HEK293 (cell line): ENCODE measurements around the gene LRRC57.

ENCODE experiments used
- CTCF ChIA-PET: fragments of 350-600 bp; formaldehyde crosslinking; extraction: SDS; loops from one replicate; lab custom pipeline; 2021; ENCODE audit warnings: antibody characterized with exemption; lab: Yijun Ruan, JAX
- POLR2A ChIA-PET: fragments of 300-600 bp; formaldehyde crosslinking; extraction: SDS; loops from one replicate; lab custom pipeline; 2020; ENCODE audit warnings: antibody characterized with exemption, inconsistent platforms; lab: Yijun Ruan, JAX
- H3K27ac ChIP-seq: fragments of 200-500 bp; sonication (Bioruptor generic); 2 replicates; pipeline ENCODE4 v1.5.1; 2014; ENCODE audit warnings: low read depth, low read length, control low read depth, inconsistent platforms; ENCODE audit errors: extremely low read depth
- H3K36me3 ChIP-seq, 2 experiments: fragments of 200-500 bp in 1 of 2; sonication (Bioruptor generic) in 1 of 2; 1 replicate in 1 of 2; 2 replicates in 1 of 2; pipeline ENCODE4 v1.5.1; 2014 to 2017; ENCODE audit warnings: inconsistent platforms in 2 of 2, low read length in 2 of 2; ENCODE audit not compliant: control insufficient read depth in 2 of 2, insufficient read depth in 1 of 2
- H3K4me1 ChIP-seq: fragments of 200-500 bp; sonication (Bioruptor generic); 2 replicates; pipeline ENCODE4 v1.5.1; 2014; ENCODE audit warnings: mild to moderate bottlenecking, low read length, inconsistent platforms; ENCODE audit not compliant: control insufficient read depth, insufficient read depth
- H3K4me3 ChIP-seq: 2 replicates; pipeline ENCODE4 v1.5.1; 2011; ENCODE audit warnings: low read depth, mild to moderate bottlenecking, control low read depth, low read length, moderate library complexity
- H3K9me3 ChIP-seq: fragments of 200-500 bp; sonication (Bioruptor generic); 2 replicates; pipeline ENCODE4 v1.5.1; 2014; ENCODE audit warnings: low read depth, low read length, inconsistent platforms; ENCODE audit not compliant: control insufficient read depth, insufficient read depth
- EGR2 ChIP-seq: fragments of 450-650 bp; formaldehyde crosslinking; IDR thresholded peaks from 2 replicates; pipeline ENCODE4 v1.5.1; 2016; ENCODE audit warnings: low read depth, missing biosample characterization, missing genetic modification characterization
- HIC1 ChIP-seq: fragments of 450-650 bp; formaldehyde crosslinking; IDR thresholded peaks from 2 replicates; pipeline ENCODE4 v1.5.1; 2016; ENCODE audit warnings: missing biosample characterization, missing genetic modification characterization
- HOXA7 ChIP-seq: sonication (generic); formaldehyde crosslinking; IDR thresholded peaks from 2 replicates; pipeline ENCODE4 v1.8.1; 2022; ENCODE audit warnings: missing genetic modification reagents, borderline replicate concordance
- MEIS1 ChIP-seq: sonication (generic); formaldehyde crosslinking; IDR thresholded peaks from 2 replicates; pipeline ENCODE4 v1.8.1; 2022; ENCODE audit warnings: missing genetic modification reagents, mild to moderate bottlenecking, borderline replicate concordance
- TCF7L2 ChIP-seq: IDR thresholded peaks from 2 replicates; pipeline ENCODE4 v1.6.1; 2011; ENCODE audit warnings: low read depth, mild to moderate bottlenecking, inconsistent platforms, low read length, moderate library complexity, borderline replicate concordance
- TSHZ1 ChIP-seq: fragments of 450-650 bp; formaldehyde crosslinking; IDR thresholded peaks from 2 replicates; pipeline ENCODE4 v1.5.1; 2016; ENCODE audit warnings: missing biosample characterization, missing genetic modification characterization, borderline replicate concordance
- ZBTB26 ChIP-seq: fragments of 450-650 bp; formaldehyde crosslinking; optimal IDR thresholded peaks from 2 replicates; pipeline ENCODE3; 2016; ENCODE audit warnings: missing biosample characterization, mild to moderate bottlenecking, missing genetic modification characterization
- ZBTB8A ChIP-seq: fragments of 450-650 bp; formaldehyde crosslinking; IDR thresholded peaks from 2 replicates; pipeline ENCODE4 v1.5.1; 2016; ENCODE audit warnings: missing biosample characterization, missing genetic modification characterization
- ZFP3 ChIP-seq: fragments of 450-650 bp; formaldehyde crosslinking; IDR thresholded peaks from 2 replicates; pipeline ENCODE4 v1.5.1; 2016; ENCODE audit warnings: low read depth, missing biosample characterization, missing genetic modification characterization
- ZNF155 ChIP-seq: fragments of 450-650 bp; formaldehyde crosslinking; IDR thresholded peaks from 2 replicates; pipeline ENCODE4 v1.5.1; 2016; ENCODE audit warnings: missing biosample characterization, missing genetic modification characterization
- ZNF175 ChIP-seq: fragments of 450-650 bp; formaldehyde crosslinking; IDR thresholded peaks from 2 replicates; pipeline ENCODE4 v1.5.1; 2016; ENCODE audit warnings: missing biosample characterization, missing genetic modification characterization
- ZNF248 ChIP-seq: fragments of 450-650 bp; formaldehyde crosslinking; IDR thresholded peaks from 2 replicates; pipeline ENCODE4 v1.5.1; 2017; ENCODE audit warnings: missing biosample characterization, missing genetic modification characterization
- ZNF341 ChIP-seq: fragments of 450-650 bp; formaldehyde crosslinking; IDR thresholded peaks from 2 replicates; pipeline ENCODE4; 2016; ENCODE audit warnings: low read depth, missing biosample characterization, missing genetic modification characterization
- ZNF473 ChIP-seq: fragments of 450-650 bp; formaldehyde crosslinking; IDR thresholded peaks from 2 replicates; pipeline ENCODE4 v1.5.1; 2017; ENCODE audit warnings: missing biosample characterization, missing genetic modification characterization
- ZNF488 ChIP-seq: fragments of 450-650 bp; formaldehyde crosslinking; IDR thresholded peaks from 2 replicates; pipeline ENCODE4 v1.5.1; 2016; ENCODE audit warnings: missing biosample characterization, missing genetic modification characterization
- ZNF514 ChIP-seq: fragments of 450-650 bp; formaldehyde crosslinking; IDR thresholded peaks from 2 replicates; pipeline ENCODE4 v1.5.1; 2016; ENCODE audit warnings: missing biosample characterization, missing genetic modification characterization
- ZNF629 ChIP-seq: fragments of 450-650 bp; formaldehyde crosslinking; IDR thresholded peaks from 2 replicates; pipeline ENCODE4 v1.5.1; 2017; ENCODE audit warnings: missing biosample characterization, missing genetic modification characterization
- ZNF701 ChIP-seq: fragments of 450-650 bp; formaldehyde crosslinking; IDR thresholded peaks from 2 replicates; pipeline ENCODE4 v1.5.1; 2016; ENCODE audit warnings: missing biosample characterization, missing genetic modification characterization
- ZSCAN18 ChIP-seq: fragments of 450-650 bp; formaldehyde crosslinking; IDR thresholded peaks from 2 replicates; pipeline ENCODE4 v1.5.1; 2016; ENCODE audit warnings: missing biosample characterization, missing genetic modification characterization
- ZSCAN23 ChIP-seq: fragments of 450-650 bp; formaldehyde crosslinking; IDR thresholded peaks from 2 replicates; pipeline ENCODE4 v1.5.1; 2016; ENCODE audit warnings: missing biosample characterization, missing genetic modification characterization

Gene LRRC57

GRCh38 chr15:42495361-42496212, 53.0 kb downstream of the LRRC57 start, which contains the start of gene SNAP23 (continued):
- TF ChIP-seq TSHZ1 (no peak), ZNF629 (no peak; the same call in 1 of the 2 replicates), ZNF514 (tag by site-specific recombination) (no peak)

GRCh38 chr15:42494998-42495360, 53.6 kb downstream of the LRRC57 start:
- no peaks in the 10 kb centered on the region for H3K9me3 ChIP-seq
- H3K36me3 ChIP-seq = no peaks in the 10 kb centered on the region
- no peaks in the 10 kb centered on the region; the same call in 1 of the 2 replicates for H3K4me1 ChIP-seq
- CTCF ChIA-PET = interaction anchor here (0.7 to 1.0 kb wide), 3 partner anchors 24 to 118 kb away, joined by 3 read pairs; no protein-coding TSS in a partner anchor
- H3K4me3 ChIP-seq = peak overlapping the region; percentile 81
- POLR2A ChIA-PET = interaction anchor here (1.1 kb wide), 1 partner anchor 222 kb away, joined by 4 read pairs; the partner anchor contains the start of genes GANC and TMEM87A
- H3K27ac ChIP-seq = no peak overlapping the region
- TF ChIP-seq ZNF341 (tag by site-specific recombination) (0 out of 2 replicates have a peak, but pooled peaks have one; percentile 23), ZNF473 (tag by site-specific recombination) (no peak), ZBTB26 (tag by site-specific recombination) (no peak), ZFP3 (tag by site-specific recombination) (peak; percentile 71), HOXA7 (CRISPR knock-in tag) (no peak), ZNF488 (tag by site-specific recombination) (no peak), ZNF155 (no peak), ZSCAN23 (tag by site-specific recombination) (no peak)

GRCh38 chr15:42493679-42494078, 54.9 kb downstream of the LRRC57 start:
- Histone ChIP-seq H3K36me3 (no peaks in the 10 kb centered on the region), H3K4me3 (no peak overlapping the region), H3K9me3 (no peaks in the 10 kb centered on the region), H3K27ac (no peak overlapping the region), H3K4me1 (no peaks in the 10 kb centered on the region; the same call in 1 of the 2 replicates)
- ChIA-PET CTCF (interaction anchor here (0.9 kb wide), 1 partner anchor 17 kb away, joined by 3 read pairs; no protein-coding TSS in a partner anchor), POLR2A (interaction anchor here (0.6 kb wide), 1 partner anchor 82 kb away, joined by 3 read pairs; the partner anchor contains the start of gene STARD9)
- TF ChIP-seq EGR2 (tag by site-specific recombination) (no peak), ZNF701 (tag by site-specific recombination) (no peak), TCF7L2 (no peak), ZNF175 (tag by site-specific recombination) (no peak), MEIS1 (CRISPR knock-in tag) (no peak), HIC1 (tag by site-specific recombination) (no peak), ZNF248 (no peak), ZSCAN18 (no peak), ZBTB8A (tag by site-specific recombination) (no peak)
